Liver (tissue), 9 donors: ENCODE results near the gene APOBEC3C. TPM values are rescaled to one million over a fixed set of nuclear protein-coding genes. Genes with fewer than 3 reads are reported as not detected.
A peak's percentile ranks its signal among the peaks of the same experiment; 100 is the strongest.
"Not testable (repeated sequence)": the region's sequence is repeated elsewhere in the genome, so short reads cannot be mapped to it uniquely, and the experiment has no call there.

ENCODE experiments used
- DNase-seq: peaks from one replicate; pipeline ENCODE4 v3.0.0-alpha.2; 2017; ENCODE audit warnings: low spot score
- H3K27ac ChIP-seq, 2 donors: one replicate each; pipeline ENCODE4 v1.7.0; 2013; ENCODE audit warnings: inconsistent platforms in 2 of 2, low read length in 2 of 2, control low read depth in 1 of 2, low read depth in 1 of 2, mild to moderate bottlenecking in 1 of 2
- H3K27me3 ChIP-seq, 4 donors: one replicate each; pipeline versions ENCODE4 v1.6.1 to v1.7.0; 2013; ENCODE audit warnings: low read length in 3 of 4, inconsistent platforms in 1 of 4, mild to moderate bottlenecking in 1 of 4, moderate library complexity in 1 of 4; ENCODE audit not compliant: control insufficient read depth in 4 of 4, insufficient read depth in 4 of 4
- H3K36me3 ChIP-seq, 4 donors: one replicate each; pipeline versions ENCODE4 v1.6.1 to v1.7.0; 2013; ENCODE audit warnings: low read length in 3 of 4, mild to moderate bottlenecking in 3 of 4, low read depth in 1 of 4, moderate library complexity in 1 of 4; ENCODE audit not compliant: control insufficient read depth in 4 of 4, insufficient read depth in 3 of 4
- H3K4me1 ChIP-seq, 4 donors: one replicate each; pipeline versions ENCODE4 v1.6.1 to v1.7.0; 2013; ENCODE audit warnings: low read length in 3 of 4, mild to moderate bottlenecking in 3 of 4, moderate library complexity in 1 of 4; ENCODE audit not compliant: control insufficient read depth in 4 of 4, insufficient read depth in 4 of 4
- H3K4me3 ChIP-seq, 3 donors: one replicate each; pipeline versions ENCODE4 v1.6.1 to v1.7.0; 2013; ENCODE audit warnings: low read length in 3 of 3, control low read depth in 1 of 3, low read depth in 1 of 3, mild to moderate bottlenecking in 1 of 3
- H3K9ac ChIP-seq, 2 donors: one replicate each; pipeline ENCODE4 v1.7.0; 2013; ENCODE audit warnings: low read length in 2 of 2, mild to moderate bottlenecking in 2 of 2, moderate library complexity in 2 of 2, control low read depth in 1 of 2, low read depth in 1 of 2
- H3K9me3 ChIP-seq, 4 donors: one replicate each; pipeline versions ENCODE4 v1.6.1 to v1.7.0; 2013; ENCODE audit warnings: low read length in 3 of 4; ENCODE audit not compliant: control insufficient read depth in 4 of 4
- EGR1 ChIP-seq, 2 donors: IDR thresholded peaks; 2 replicates each; pipeline ENCODE4 v1.6.1; 2016 to 2018; ENCODE audit warnings: antibody characterized with exemption in 2 of 2, low read depth in 2 of 2
- GABPA ChIP-seq, 2 donors: IDR thresholded peaks in 1 of 2; conservative IDR thresholded peaks in 1 of 2; 2 replicates each; pipeline ENCODE4 v1.6.1; 2016; ENCODE audit warnings: antibody characterized with exemption in 2 of 2, mild to moderate bottlenecking in 1 of 2, moderate library complexity in 1 of 2
- HNF4G ChIP-seq: IDR thresholded peaks from 2 replicates; pipeline ENCODE4 v1.6.1; 2016; ENCODE audit warnings: antibody characterized with exemption
- JUND ChIP-seq, 2 donors: IDR thresholded peaks; 2 replicates each; pipeline ENCODE4 v1.6.1; 2016; ENCODE audit warnings: antibody characterized with exemption in 2 of 2
- NR2F2 ChIP-seq: IDR thresholded peaks from 2 replicates; pipeline ENCODE4 v1.6.1; 2016; ENCODE audit warnings: antibody characterized with exemption
- RXRA ChIP-seq, 2 donors: IDR thresholded peaks; 2 replicates each; pipeline ENCODE4 v1.6.1; 2017 to 2018; ENCODE audit warnings: antibody characterized with exemption in 2 of 2, mild to moderate bottlenecking in 1 of 2
- SP1 ChIP-seq: IDR thresholded peaks from 2 replicates; pipeline ENCODE4 v1.6.1; 2018; ENCODE audit warnings: antibody characterized with exemption, mild to moderate bottlenecking
- TAF1 ChIP-seq: conservative IDR thresholded peaks from 2 replicates; pipeline ENCODE4 v1.6.1; 2016; ENCODE audit warnings: antibody characterized with exemption, mild to moderate bottlenecking
- YY1 ChIP-seq: IDR thresholded peaks from 2 replicates; pipeline ENCODE4 v1.6.1; 2016; ENCODE audit warnings: antibody characterized with exemption, mild to moderate bottlenecking
- WGBS: extraction: QIAGEN DNeasy Blood & Tissue Kit; methylation state at CpG from one replicate; pipeline ENCODE4 v1.1.7; 2013; 5-methylcytosine and 5-hydroxymethylcytosine counted together
- polyA plus RNA-seq, 2 donors: library from polyadenylated mRNA; stranded (reverse) in 1 of 2; unstranded in 1 of 2; fragments of 200-250 nt in 1 of 2; fragments of >200 nt in 1 of 2; fragmentation: Nextera tagmentation in 1 of 2; extraction: Ambion mirVana in 1 of 2; gene quantifications; one replicate each; pipeline versions ENCODE4 v1.2.1 to v1.2.3, GENCODE V29; 2013 to 2015
- total RNA-seq, 2 donors: library from RNA; depleted of rRNA; stranded (reverse); fragments of >200 nt; gene quantifications; one replicate each; pipeline ENCODE4 v1.2.3, GENCODE V29; 2014
- TF ChIP-seq, protein P1 (sequence below): IDR thresholded peaks from 2 replicates; pipeline ENCODE4 v1.6.1; 2016; ENCODE audit warnings: antibody characterized with exemption
- TF ChIP-seq, protein P2 (sequence below): IDR thresholded peaks from 2 replicates; pipeline ENCODE4 v1.6.1; 2016; ENCODE audit warnings: antibody characterized with exemption
- TF ChIP-seq, protein P3 (sequence below): IDR thresholded peaks from 2 replicates; pipeline ENCODE4 v1.6.1; 2016; ENCODE audit warnings: antibody characterized with exemption
- TF ChIP-seq, protein P4 (sequence below): IDR thresholded peaks from 2 replicates; pipeline ENCODE4 v1.6.1; 2016; ENCODE audit warnings: antibody characterized with exemption, mild to moderate bottlenecking
- donor health status: healthy.
- donor health status: healthy.
- donor health status: healthy.
- donor health status: healthy.
- donor health status: healthy.

The APOBEC3C gene
- total and polyA plus RNA-seq, 4 donors = 1.2 to 11.9 (median 3.7) TPM

DNA sequence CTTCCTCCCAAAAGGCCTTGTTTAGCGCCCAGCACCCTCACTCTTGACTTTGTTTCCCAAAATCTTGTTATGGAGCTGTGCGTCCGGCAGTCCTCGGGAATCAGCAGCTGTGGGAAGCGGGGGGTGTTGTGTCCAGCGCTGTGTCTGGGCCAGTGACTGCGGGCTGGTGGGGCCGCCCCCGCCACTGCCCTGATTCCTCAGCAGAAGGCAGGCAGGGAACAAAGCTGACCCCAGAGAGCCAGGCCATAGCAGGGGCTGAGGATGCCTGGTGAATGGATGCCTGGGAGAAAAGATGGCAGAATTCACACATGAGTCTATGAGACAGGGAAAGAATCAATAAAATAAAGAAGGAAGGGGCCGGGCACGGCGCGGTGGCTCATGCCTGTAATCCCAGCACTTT lies 2.5 kb downstream of the APOBEC3C start (continued):
- TF ChIP-seq, protein P1, sequence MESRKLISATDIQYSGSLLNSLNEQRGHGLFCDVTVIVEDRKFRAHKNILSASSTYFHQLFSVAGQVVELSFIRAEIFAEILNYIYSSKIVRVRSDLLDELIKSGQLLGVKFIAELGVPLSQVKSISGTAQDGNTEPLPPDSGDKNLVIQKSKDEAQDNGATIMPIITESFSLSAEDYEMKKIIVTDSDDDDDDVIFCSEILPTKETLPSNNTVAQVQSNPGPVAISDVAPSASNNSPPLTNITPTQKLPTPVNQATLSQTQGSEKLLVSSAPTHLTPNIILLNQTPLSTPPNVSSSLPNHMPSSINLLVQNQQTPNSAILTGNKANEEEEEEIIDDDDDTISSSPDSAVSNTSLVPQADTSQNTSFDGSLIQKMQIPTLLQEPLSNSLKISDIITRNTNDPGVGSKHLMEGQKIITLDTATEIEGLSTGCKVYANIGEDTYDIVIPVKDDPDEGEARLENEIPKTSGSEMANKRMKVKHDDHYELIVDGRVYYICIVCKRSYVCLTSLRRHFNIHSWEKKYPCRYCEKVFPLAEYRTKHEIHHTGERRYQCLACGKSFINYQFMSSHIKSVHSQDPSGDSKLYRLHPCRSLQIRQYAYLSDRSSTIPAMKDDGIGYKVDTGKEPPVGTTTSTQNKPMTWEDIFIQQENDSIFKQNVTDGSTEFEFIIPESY = no peak
- TF ChIP-seq RXRA (IDR thresholded peaks at IDR 0.05) = no peak
- no peak for TF ChIP-seq GABPA (IDR thresholded peaks at IDR 0.05 in 1 of 2, conservative IDR thresholded peaks at IDR 0.05 in 1 of 2)
- no peak for TF ChIP-seq SP1

DNA sequence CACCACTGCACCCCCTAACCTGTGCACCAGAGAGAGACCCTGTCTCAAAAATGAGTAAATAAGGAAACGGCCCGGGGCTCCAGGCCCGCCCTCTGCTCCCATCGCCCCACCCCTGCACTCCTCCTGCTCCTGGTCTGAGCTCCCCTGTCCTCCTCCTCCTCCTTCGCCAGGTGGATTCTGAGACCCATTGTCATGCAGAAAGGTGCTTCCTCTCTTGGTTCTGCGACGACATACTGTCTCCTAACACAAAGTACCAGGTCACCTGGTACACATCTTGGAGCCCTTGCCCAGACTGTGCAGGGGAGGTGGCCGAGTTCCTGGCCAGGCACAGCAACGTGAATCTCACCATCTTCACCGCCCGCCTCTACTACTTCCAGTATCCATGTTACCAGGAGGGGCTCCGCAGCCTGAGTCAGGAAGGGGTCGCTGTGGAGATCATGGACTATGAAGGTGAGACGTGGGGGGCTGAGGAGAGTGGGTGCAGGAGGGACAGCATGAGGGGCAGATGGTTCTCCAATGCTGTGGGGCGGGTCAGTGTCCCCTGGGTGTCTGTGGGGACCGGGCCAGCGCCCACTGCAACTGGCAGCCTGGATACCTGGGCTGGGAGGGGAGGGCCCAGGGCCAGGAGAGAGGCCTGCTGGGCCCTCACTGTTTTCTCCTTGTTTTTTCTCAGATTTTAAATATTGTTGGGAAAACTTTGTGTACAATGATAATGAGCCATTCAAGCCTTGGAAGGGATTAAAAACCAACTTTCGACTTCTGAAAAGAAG lies 3.7 kb downstream of the APOBEC3C start:
- Histone ChIP-seq H3K4me1 (peaks cover 0 to 5% (median under 1%) of the 10 kb centered on the region in 4 donors), H3K4me3 (no peak overlapping the region), H3K36me3 (no peaks in the 10 kb centered on the region), H3K9me3 (no peaks in the 10 kb centered on the region), H3K27ac (no peak overlapping the region), H3K9ac (no peak overlapping the region), H3K27me3 (no peaks in the 10 kb centered on the region)
- DNase-seq = no peak
- WGBS = 84% methylated on average over 18 of the region's 18 CpGs
- TF ChIP-seq EGR1 (IDR thresholded peaks at IDR 0.05; ENCODE audit: low read depth in 2 of 2) = no peak
- TF ChIP-seq, protein P2, sequence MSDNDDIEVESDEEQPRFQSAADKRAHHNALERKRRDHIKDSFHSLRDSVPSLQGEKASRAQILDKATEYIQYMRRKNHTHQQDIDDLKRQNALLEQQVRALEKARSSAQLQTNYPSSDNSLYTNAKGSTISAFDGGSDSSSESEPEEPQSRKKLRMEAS = no peak
- TF ChIP-seq NR2F2 = no peak
- no peak for TF ChIP-seq YY1
- TF ChIP-seq TAF1 = no peak
- TF ChIP-seq HNF4G = no peak
- TF ChIP-seq RXRA (IDR thresholded peaks at IDR 0.05) = no peak
- no peak for TF ChIP-seq GABPA (IDR thresholded peaks at IDR 0.05 in 1 of 2, conservative IDR thresholded peaks at IDR 0.05 in 1 of 2)
- TF ChIP-seq, protein P3, sequence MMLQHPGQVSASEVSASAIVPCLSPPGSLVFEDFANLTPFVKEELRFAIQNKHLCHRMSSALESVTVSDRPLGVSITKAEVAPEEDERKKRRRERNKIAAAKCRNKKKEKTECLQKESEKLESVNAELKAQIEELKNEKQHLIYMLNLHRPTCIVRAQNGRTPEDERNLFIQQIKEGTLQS = no peak
- TF ChIP-seq, protein P4, sequence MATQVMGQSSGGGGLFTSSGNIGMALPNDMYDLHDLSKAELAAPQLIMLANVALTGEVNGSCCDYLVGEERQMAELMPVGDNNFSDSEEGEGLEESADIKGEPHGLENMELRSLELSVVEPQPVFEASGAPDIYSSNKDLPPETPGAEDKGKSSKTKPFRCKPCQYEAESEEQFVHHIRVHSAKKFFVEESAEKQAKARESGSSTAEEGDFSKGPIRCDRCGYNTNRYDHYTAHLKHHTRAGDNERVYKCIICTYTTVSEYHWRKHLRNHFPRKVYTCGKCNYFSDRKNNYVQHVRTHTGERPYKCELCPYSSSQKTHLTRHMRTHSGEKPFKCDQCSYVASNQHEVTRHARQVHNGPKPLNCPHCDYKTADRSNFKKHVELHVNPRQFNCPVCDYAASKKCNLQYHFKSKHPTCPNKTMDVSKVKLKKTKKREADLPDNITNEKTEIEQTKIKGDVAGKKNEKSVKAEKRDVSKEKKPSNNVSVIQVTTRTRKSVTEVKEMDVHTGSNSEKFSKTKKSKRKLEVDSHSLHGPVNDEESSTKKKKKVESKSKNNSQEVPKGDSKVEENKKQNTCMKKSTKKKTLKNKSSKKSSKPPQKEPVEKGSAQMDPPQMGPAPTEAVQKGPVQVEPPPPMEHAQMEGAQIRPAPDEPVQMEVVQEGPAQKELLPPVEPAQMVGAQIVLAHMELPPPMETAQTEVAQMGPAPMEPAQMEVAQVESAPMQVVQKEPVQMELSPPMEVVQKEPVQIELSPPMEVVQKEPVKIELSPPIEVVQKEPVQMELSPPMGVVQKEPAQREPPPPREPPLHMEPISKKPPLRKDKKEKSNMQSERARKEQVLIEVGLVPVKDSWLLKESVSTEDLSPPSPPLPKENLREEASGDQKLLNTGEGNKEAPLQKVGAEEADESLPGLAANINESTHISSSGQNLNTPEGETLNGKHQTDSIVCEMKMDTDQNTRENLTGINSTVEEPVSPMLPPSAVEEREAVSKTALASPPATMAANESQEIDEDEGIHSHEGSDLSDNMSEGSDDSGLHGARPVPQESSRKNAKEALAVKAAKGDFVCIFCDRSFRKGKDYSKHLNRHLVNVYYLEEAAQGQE = no peak
- TF ChIP-seq, protein P1 = no peak
- TF ChIP-seq JUND (IDR thresholded peaks at IDR 0.05) = no peak

DNA sequence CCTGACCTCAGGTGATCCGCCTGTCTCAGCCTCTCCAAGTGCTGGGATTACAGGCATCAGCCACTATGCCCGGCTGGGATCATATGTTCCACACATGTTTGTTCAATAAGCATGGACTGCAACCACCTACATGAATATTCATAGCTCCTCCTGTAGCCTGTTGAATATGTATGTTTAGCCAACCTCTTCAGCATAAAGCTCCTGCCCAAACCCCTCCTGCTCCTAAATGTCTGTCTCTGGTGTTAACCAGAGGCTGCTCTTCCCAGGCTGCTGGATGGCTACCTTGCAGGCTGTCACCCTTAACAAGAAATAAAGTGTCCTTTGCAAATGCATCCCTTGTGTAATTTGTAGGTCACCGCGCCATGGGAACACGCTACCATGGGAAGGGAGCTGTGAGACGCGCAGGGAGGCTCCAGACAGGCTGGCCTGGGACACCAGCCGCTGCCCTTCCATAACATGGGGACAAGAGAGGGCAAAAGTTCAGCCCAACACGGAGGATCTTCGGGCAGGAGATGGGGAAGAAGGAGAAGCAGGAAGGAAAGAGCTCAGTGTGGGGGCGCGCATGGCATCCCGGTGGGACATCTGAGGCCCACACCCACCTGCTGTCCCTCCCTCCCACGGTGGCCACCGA lies 6.1 kb downstream of the APOBEC3C start:
- DNase-seq, H3K9ac ChIP-seq, H3K4me1 ChIP-seq, H3K27me3 ChIP-seq, H3K9me3 ChIP-seq, H3K36me3 ChIP-seq: not testable (repeated sequence)
- Histone ChIP-seq H3K4me3 (peak overlapping the region in 2 of 3 donors; percentile 38 to 39), H3K27ac (peak overlapping the region in 1 of 2 donors; percentile 35)
- WGBS = 33% methylated on average over 15 of the region's 15 CpGs
